ENCODE measurements around the gene PARVB. TPM values are rescaled to one million over a fixed set of nuclear protein-coding genes. Genes with fewer than 3 reads are reported as not detected.

PARVB gene
- total RNA-seq, 6 experiments from 2014 or later = 36.5 to 44.2 (median 38.9) TPM

GRCh38 chr22:44211946-44212930 lies 188.1 kb downstream of the PARVB start:
- H3K4me3 Mint-ChIP-seq = no peak overlapping the region
- TF ChIP-seq CTCF (IDR thresholded peaks at IDR 0.05) = no peak
- H3K4me1 Mint-ChIP-seq (ENCODE audit: low read depth) = peaks cover 12% of the 10 kb centered on the region; the same call in 1 of the 2 replicates
- H3K27ac Mint-ChIP-seq = no peak overlapping the region
- H3K27me3 Mint-ChIP-seq (ENCODE audit: insufficient read depth) = peaks cover 13% of the 10 kb centered on the region; the same call in 1 of the 2 replicates
- H3K36me3 Mint-ChIP-seq (ENCODE audit: low read depth) = 0 out of 2 replicates have a peak, but pooled peaks cover 5% of the 10 kb centered on the region
- no peak for DNase-seq
- 0 out of 2 replicates have a peak, but pooled peaks cover 9% of the 10 kb centered on the region for H3K9me3 Mint-ChIP-seq

GRCh38 chr22:44212936-44213335 lies 188.8 kb downstream of the PARVB start:
- Mint-ChIP-seq H3K4me3 (no peak overlapping the region), H3K27ac (no peak overlapping the region), H3K9me3 (0 out of 2 replicates have a peak, but pooled peaks cover 9% of the 10 kb centered on the region), H3K27me3 (ENCODE audit: insufficient read depth) (peaks cover 13% of the 10 kb centered on the region; the same call in 1 of the 2 replicates), H3K36me3 (ENCODE audit: low read depth) (0 out of 2 replicates have a peak, but pooled peaks cover 5% of the 10 kb centered on the region), H3K4me1 (ENCODE audit: low read depth) (peaks cover 12% of the 10 kb centered on the region; the same call in 1 of the 2 replicates)
- no peak for TF ChIP-seq CTCF (IDR thresholded peaks at IDR 0.05)
- DNase-seq = no peak

GRCh38 chr22:44213489-44214043 lies 189.5 kb downstream of the PARVB start:
- Mint-ChIP-seq H3K4me1 (ENCODE audit: low read depth) (peaks cover 12% of the 10 kb centered on the region; the same call in 1 of the 2 replicates), H3K27me3 (ENCODE audit: insufficient read depth) (peaks cover 14% of the 10 kb centered on the region; the same call in 1 of the 2 replicates), H3K4me3 (no peak overlapping the region), H3K9me3 (0 out of 2 replicates have a peak, but pooled peaks cover 9% of the 10 kb centered on the region), H3K27ac (no peak overlapping the region), H3K36me3 (ENCODE audit: low read depth) (0 out of 2 replicates have a peak, but pooled peaks cover 5% of the 10 kb centered on the region)
- TF ChIP-seq CTCF (IDR thresholded peaks at IDR 0.05) = no peak
- no peak for DNase-seq

- no peak for DNase-seq
- 0 out of 2 replicates have a peak, but pooled peaks cover 6% of the 10 kb centered on the region for H3K9me3 Mint-ChIP-seq
- peaks cover 12% of the 10 kb centered on the region; the same call in 1 of the 2 replicates for H3K4me1 Mint-ChIP-seq (ENCODE audit: low read depth)
- H3K27me3 Mint-ChIP-seq (ENCODE audit: insufficient read depth) = peaks cover 19% of the 10 kb centered on the region
- TF ChIP-seq CTCF (IDR thresholded peaks at IDR 0.05) = no peak
- H3K27ac Mint-ChIP-seq = no peak overlapping the region
- 0 out of 2 replicates have a peak, but pooled peaks cover 5% of the 10 kb centered on the region for H3K36me3 Mint-ChIP-seq (ENCODE audit: low read depth)
- H3K4me3 Mint-ChIP-seq = no peak overlapping the region
Observed at GRCh38 chr22:44214187-44214586, 190.1 kb downstream of the PARVB start.

- 0 out of 2 replicates have a peak, but pooled peaks cover under 1% of the 10 kb centered on the region for H3K9me3 Mint-ChIP-seq
- peaks cover 22% of the 10 kb centered on the region for H3K27me3 Mint-ChIP-seq (ENCODE audit: insufficient read depth)
- H3K27ac Mint-ChIP-seq = no peak overlapping the region
- DNase-seq = no peak
- no peak for TF ChIP-seq CTCF (IDR thresholded peaks at IDR 0.05)
- 0 out of 2 replicates have a peak, but pooled peaks cover 1% of the 10 kb centered on the region for H3K36me3 Mint-ChIP-seq (ENCODE audit: low read depth)
- H3K4me3 Mint-ChIP-seq = no peak overlapping the region
- H3K4me1 Mint-ChIP-seq (ENCODE audit: low read depth) = peaks cover 12% of the 10 kb centered on the region; the same call in 1 of the 2 replicates
Observed at GRCh38 chr22:44214764-44215163, 190.7 kb downstream of the PARVB start.

Data from HFFc6 (cell line).